Measurements from ENCODE around the gene FXYD3.

The FXYD3 gene

DNA sequence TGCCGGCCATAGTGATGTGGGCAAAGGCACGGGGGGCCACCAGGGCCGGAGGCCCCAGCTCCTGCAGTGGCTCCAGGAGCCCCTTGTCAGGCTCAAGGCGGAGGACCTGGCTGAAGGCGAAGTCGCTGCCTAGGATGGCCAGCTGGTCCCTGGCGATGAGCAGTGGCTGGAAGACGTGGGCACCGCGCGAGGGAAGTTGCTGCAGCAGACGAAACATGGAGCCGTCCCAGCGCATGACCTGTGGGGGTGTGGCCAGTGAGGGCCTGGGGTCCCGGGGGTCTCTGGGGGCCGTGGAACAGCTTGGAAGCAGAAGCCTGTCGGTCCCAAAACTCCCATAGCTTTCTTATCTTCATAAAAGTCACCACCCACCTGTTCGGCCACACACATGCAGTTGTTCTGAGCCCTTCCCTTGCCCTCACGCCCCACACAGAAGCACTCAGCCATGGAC is 9.7 kb downstream of the FXYD3 start:
- H3K4me3 ChIP-seq (replicated peaks; ENCODE audit: insufficient read depth, low read length), result no peak overlapping the region
- H3K27ac ChIP-seq (replicated peaks), result no peak overlapping the region
- TF ChIP-seq GABPA (IDR thresholded peaks at IDR 0.05; ENCODE audit: low read depth) (no peak), REST (IDR thresholded peaks at IDR 0.05; ENCODE audit: insufficient replicate concordance, low read depth) (no peak), SPI1 (IDR thresholded peaks at IDR 0.05; ENCODE audit: borderline replicate concordance, low read depth) (no peak), POLR2AphosphoS5 (IDR thresholded peaks at IDR 0.05; ENCODE audit: low read depth) (no peak)
- TF ChIP-seq, protein P1, sequence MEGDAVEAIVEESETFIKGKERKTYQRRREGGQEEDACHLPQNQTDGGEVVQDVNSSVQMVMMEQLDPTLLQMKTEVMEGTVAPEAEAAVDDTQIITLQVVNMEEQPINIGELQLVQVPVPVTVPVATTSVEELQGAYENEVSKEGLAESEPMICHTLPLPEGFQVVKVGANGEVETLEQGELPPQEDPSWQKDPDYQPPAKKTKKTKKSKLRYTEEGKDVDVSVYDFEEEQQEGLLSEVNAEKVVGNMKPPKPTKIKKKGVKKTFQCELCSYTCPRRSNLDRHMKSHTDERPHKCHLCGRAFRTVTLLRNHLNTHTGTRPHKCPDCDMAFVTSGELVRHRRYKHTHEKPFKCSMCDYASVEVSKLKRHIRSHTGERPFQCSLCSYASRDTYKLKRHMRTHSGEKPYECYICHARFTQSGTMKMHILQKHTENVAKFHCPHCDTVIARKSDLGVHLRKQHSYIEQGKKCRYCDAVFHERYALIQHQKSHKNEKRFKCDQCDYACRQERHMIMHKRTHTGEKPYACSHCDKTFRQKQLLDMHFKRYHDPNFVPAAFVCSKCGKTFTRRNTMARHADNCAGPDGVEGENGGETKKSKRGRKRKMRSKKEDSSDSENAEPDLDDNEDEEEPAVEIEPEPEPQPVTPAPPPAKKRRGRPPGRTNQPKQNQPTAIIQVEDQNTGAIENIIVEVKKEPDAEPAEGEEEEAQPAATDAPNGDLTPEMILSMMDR (IDR thresholded peaks at IDR 0.05; ENCODE audit: insufficient read depth, low read length), result no peak
- no peak for DNase-seq (ENCODE audit: low read depth in 1 of 2, low spot score in 1 of 2)
- no peaks in the 10 kb centered on the region for H3K27me3 ChIP-seq (ENCODE audit: insufficient read depth, poor library complexity, severe bottlenecking)

- no peak for DNase-seq (ENCODE audit: low read depth in 1 of 2, low spot score in 1 of 2)
- H3K4me3 ChIP-seq (replicated peaks; ENCODE audit: insufficient read depth, low read length), result no peak overlapping the region
- TF ChIP-seq POLR2AphosphoS5 (IDR thresholded peaks at IDR 0.05; ENCODE audit: low read depth), result no peak
- TF ChIP-seq, protein P1 (IDR thresholded peaks at IDR 0.05; ENCODE audit: insufficient read depth, low read length), result no peak
- no peak for TF ChIP-seq REST (IDR thresholded peaks at IDR 0.05; ENCODE audit: insufficient replicate concordance, low read depth)
- TF ChIP-seq SPI1 (IDR thresholded peaks at IDR 0.05; ENCODE audit: borderline replicate concordance, low read depth), result no peak
- no peak for TF ChIP-seq GABPA (IDR thresholded peaks at IDR 0.05; ENCODE audit: low read depth)
- H3K27me3 ChIP-seq (ENCODE audit: insufficient read depth, poor library complexity, severe bottlenecking), result no peaks in the 10 kb centered on the region
- no peak overlapping the region for H3K27ac ChIP-seq (replicated peaks)
These were observed 10.4 kb downstream of the FXYD3 start for GRCh38 chr19:35125749-35126623.

GRCh38 chr19:35126624-35126959 is 11.0 kb downstream of the FXYD3 start:
- Histone ChIP-seq H3K27ac (replicated peaks) (no peak overlapping the region), H3K27me3 (ENCODE audit: insufficient read depth, poor library complexity, severe bottlenecking) (no peaks in the 10 kb centered on the region), H3K4me3 (replicated peaks; ENCODE audit: insufficient read depth, low read length) (no peak overlapping the region)
- TF ChIP-seq POLR2AphosphoS5 (IDR thresholded peaks at IDR 0.05; ENCODE audit: low read depth) (no peak), REST (IDR thresholded peaks at IDR 0.05; ENCODE audit: insufficient replicate concordance, low read depth) (no peak), SPI1 (IDR thresholded peaks at IDR 0.05; ENCODE audit: borderline replicate concordance, low read depth) (no peak), GABPA (IDR thresholded peaks at IDR 0.05; ENCODE audit: low read depth) (no peak)
- TF ChIP-seq, protein P1 (IDR thresholded peaks at IDR 0.05; ENCODE audit: insufficient read depth, low read length), result no peak
- no peak for DNase-seq (ENCODE audit: low read depth in 1 of 2, low spot score in 1 of 2)

Measured in HL-60 (cell line).